GM18520 (cell line): ENCODE results near the gene COMMD2.

Source experiments
- ATAC-seq: cut with Tn5 transposase; IDR thresholded peaks from one replicate; pipeline ENCODE4 v1.9.1; 2021; ENCODE audit not compliant: unreplicated experiment

Gene COMMD2

DNA sequence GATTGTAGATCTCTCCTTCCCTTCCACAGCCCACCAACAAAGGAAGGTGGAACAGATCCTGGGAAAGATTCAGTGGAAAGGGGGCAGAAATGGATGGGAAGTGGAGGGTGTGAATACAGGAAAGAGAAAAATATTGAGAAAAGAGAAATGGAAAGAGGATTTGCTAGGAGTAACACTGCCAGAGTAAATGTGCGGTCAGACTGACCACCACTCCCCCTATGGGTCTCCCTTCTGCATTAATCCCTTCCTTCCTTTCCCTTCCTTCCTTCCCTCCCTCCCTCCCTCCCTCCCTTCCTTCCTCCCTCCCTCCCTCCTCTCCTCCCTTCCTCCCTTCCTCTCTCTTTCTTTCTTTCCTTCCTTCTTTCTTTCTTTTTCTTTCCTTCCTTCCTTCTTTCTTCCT lies 12.0 kb upstream of the COMMD2 start:
- ATAC-seq, result no peak

DNA sequence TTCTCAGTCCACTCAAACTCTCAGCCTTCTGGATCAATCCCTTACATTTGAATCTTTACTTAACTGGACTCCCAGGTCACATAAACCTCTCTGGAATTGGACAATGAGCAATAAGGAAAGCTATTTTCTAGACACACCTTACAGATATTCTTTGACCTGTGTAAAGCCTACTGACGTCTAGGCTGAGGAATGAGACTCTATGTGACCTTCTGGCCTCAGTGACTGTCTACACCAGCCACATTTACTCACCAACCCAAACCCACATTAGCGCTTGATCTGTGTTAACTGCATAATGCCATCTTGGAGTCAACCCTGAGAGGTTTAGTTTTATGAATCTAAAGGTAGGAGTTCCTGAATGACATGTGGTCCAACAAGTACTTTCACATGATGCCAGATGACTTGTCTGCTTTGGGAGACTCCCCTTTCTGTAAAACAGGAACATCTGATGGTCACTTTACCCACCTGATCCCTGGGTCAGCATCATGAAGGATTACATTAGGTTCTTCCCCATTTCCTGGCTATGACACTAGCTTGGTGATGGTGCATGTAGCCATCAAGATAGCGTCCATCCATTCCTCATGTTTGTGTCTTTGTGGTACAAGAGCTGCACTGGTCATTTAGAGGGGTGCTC lies 11.4 kb upstream of the COMMD2 start:
- no peak for ATAC-seq

DNA sequence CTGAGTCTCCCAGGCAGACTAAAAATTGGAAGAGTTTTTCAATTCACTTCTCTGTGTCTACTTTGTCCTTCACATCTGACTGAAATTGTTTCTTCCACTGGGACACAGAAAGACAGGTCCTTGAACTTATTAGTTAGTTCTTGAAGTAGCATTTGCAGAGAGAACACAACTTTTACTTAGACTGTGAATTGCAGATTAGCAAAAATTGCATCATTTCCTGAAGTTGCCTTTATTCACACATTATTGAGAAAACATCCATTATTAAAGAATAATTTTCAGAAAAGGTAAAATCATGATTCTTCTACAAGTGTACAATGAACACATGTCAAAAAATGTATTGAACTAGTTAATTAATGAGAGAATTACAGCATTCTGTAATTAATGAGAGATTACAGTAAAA lies 1.4 kb upstream of the COMMD2 start:
- no peak for ATAC-seq

DNA sequence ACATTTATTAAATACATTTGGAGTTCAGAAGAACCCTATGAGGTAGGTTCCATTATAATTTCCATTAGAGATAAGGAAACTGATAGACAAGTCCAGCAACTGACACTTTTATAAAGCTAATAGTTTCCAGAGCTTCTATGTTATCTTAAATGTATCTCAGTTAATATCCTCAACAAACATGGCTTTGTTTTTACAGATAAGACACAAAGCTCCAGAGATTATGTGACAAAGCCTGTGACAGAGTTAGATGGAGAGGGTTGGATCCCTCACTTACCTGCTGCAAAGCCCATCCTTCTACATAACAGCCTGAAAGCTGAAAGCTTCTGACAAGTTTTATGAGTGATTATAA lies 473 bp upstream of the COMMD2 start:
- no peak for ATAC-seq

DNA sequence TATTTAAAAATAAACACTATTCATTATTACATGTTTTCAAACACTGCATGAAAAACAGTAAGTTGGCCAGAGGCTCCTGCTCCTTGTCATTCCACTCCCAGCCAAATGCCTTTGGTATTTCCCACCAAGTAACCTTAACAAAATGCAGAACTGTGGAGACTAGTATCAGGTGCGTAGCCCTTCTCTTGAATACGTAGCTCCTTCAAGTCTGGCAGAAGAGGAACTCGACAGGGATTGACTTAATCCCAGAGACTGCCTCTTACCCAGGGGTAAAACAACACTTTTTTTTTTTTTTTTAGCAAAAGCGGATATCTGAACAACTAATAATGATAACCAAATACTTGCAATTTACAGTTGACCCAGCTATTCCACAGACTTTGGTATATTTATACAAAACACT lies 738 bp downstream of the COMMD2 start:
- ATAC-seq, result no peak

DNA sequence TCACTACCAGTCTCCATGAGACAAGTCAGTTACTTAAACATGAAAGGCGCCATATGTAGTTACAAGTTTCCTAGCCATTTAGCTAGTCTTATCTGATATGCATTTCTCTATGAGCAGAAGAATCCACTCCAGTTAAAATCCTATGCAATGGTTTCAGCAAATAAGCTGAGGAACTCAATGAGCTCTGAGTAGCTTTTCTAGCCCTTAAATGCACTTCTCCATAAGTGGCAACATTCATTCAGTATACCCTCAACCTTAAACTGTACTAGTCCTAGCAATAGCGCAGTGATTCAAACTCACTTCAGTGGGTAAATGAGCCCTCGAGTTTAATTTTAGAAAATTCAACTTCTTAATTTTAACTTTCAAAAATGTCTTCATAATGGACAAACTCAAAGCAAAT lies 7.7 kb downstream of the COMMD2 start:
- ATAC-seq, result no peak

DNA sequence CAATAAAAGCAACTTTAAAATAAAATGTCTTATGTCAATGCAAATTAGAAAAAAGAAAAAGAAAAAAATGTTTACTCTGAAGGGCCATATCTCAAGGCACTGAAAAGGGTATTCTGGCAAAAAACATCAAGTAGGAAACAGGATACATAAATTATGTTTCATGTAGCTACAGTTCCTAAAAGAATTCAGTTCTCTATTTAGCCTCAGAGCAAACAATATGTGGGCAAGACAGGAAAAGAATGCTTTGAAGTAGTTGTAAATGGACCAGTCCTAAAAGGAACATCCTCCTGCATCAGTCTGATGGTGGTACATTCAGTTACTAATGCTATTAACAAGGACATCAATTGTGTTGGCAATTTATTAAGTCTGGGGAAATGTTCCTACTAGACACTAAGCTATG lies 8.1 kb downstream of the COMMD2 start:
- ATAC-seq, result no peak

DNA sequence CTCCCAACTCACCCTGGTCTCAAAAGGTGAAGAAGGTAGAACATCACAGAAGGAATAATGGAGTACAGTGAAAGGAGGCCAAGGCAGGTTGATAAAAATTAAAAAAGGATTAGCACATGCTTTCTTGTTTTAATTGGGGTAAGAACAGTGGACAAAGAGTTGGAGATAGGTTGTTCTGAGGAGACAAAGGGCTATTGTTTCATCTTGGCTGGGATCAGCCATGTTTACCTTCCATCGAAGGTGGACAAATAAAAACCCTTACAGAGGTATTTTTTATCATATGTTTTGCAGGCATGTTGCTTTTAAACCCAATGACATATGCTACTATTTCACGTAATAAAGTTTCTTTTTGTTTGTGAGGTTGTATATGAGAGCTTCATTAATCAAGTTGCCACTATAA lies 12.9 kb downstream of the COMMD2 start:
- ATAC-seq, result no peak

DNA sequence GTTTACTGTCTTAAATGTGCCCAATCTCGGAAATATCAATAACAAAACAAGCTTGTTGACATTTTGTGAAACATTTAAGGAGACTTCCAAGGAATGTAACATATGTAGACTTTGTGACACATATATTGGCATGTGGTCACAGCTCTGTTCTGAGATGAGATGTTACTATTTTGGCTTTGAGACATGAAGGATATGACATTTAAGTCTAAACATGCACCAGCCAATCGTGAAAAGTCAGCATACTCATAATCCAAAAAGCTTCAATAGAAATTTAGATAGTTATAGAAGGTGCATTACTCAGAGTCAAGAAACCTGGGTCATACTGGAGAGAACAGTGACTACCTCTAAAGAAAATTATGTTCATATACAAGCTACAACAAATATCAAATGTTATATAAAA lies 13.4 kb downstream of the COMMD2 start:
- no peak for ATAC-seq

DNA sequence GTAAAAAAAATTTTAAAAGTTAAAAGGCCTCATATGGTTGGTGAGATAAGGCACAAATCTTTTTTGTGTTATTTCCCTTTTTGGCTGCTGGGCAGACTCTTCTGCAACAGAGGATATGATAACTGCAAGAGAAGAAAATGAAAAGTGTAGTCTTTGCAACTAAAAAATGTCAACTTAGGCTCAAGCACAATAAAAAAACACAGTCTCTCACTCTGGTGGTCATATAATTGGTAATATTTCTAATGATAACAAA lies 15.4 kb downstream of the COMMD2 start:
- ATAC-seq, result no peak

DNA sequence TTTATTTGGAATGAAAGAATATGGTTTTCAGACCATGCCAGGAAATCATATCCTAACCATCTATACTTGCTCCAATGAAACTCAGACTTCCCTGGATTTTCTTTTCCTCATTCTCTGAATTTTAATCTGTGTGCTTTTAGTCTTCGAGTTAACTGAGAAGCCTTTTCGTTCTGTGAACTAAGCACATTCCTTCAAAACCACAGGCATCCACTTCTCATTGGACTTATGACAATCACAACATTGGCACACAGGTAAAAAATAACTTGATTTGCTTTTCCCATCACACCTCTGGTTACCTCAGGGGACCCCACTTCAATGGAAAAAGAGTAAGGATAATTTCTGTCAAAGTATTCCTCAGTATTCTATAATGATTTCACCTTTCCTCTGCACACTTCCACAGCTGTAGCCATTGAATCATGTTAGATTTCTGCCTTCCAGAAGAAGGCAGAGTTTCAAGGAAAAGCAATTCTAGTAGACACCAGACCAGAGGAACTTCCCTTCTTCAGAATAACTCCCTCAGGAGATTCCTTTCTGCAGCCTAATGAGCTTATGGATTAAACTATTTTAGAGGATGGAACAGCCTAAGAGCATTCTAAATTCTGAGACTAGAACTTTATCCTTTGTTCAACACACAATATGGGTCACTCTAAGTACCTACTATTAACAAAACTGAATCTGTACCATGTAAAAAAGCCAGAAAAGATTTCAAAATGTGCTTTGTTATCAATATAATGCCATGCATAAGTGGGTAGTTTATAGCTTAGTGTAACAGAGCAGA lies 15.9 kb downstream of the COMMD2 start:
- ATAC-seq, result no peak

DNA sequence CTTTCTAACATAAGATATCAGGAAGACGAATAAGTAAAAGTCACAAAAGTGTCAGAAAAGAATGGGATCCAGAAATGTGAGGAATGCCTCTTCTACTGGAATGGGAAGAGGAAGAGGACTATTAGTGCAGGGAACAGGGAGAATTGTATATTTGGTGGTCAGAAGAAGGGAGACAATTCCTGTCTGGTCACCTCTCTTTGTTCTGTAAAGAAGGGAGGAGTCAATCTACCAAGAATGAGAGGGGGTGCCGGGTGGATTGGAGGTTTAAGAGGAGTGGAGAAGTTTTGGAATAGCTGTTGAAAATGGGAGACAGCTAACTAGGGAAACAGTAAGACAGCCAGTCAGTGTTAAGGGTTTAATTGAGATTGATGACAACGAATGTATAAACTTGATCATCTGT lies 20.1 kb downstream of the COMMD2 start:
- ATAC-seq, result no peak

DNA sequence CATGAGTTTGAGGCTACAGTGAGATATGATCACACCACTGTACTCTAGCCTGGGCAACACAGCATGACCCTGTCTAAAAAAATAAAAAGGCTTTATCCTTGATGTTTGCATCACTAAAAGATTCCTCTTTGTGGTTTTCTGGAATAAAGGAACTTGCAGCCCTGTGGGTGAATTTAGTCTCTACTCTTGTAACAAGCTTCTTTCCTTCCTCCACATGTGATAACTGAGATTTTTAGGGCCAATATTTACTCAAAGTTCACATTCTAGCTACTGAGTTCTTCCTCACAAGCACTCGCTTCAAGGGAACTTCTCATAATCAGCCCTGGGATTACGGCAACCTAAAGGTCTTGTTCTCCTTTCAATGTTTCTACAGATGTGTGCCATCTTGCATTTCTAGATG lies 24.6 kb downstream of the COMMD2 start:
- ATAC-seq, result no peak

DNA sequence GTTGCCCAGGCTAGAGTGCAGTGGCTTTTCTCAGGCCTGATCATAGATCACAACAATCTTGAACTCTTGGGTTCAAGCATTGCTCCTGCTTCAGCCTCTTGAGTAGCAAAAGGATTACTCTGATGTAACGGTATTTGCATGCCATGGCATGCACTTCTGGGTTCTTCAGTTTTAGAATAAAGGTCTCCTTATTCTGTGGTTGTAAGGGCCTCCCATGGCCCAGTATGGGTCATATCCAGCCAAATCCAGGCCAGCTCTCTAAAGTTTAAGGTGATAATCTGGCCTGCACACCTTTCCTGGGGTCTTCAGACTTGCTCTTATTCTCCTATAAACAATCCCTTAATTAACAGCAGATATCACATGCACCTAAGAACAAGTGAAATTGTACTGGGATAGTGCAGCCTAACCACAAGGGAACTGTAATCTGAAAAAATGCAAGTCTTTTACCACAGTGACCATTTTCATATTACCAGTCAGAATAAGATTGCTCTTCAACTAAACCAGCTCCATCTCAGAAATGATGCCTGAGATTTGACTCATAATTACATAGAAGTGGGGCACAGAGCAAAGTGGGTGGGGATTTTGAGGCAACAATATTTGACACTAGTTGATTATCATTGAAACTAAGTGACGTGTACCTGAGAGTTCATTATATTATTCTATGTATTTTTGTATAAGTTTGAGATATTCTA lies 25.4 kb downstream of the COMMD2 start:
- peak; percentile 94 for ATAC-seq

DNA sequence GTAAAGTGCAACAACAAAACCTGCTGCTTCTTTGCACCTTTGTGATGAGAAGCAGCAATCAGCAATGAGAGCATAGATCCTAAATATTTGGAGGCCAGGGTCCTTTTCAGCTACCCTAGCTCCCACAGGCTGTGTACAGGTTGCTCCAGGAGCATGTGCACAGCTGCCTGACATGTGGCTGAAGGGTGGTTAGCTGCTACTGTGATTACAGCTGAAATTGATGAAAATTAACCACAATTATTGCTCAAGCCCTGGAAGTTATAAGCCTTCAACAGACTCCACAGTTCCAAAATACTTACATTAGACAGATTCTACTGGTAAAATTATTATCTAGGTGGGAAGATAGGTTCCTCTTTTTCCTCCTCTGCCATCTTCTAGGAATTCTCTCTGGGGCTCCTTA lies 28.5 kb downstream of the COMMD2 start:
- no peak for ATAC-seq

DNA sequence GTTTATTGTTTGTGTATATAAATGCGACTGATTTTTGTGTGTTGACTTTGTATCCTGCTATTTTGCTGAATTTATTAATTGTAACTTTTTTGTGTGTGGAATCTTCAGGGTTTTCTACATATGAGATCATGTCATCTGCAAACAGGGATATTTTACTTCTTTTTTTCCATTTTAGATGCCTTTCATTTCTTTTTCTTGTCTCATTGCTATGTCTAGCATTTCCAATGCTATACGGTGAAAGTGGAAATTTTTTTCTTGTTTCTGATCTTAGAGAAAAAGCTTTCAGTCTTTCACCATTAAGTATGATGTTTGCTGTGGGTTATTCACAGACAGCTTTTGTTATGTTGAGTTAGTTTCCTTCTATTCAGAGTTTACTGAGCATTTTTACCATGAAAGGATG lies 31.4 kb downstream of the COMMD2 start:
- ATAC-seq, result no peak

DNA sequence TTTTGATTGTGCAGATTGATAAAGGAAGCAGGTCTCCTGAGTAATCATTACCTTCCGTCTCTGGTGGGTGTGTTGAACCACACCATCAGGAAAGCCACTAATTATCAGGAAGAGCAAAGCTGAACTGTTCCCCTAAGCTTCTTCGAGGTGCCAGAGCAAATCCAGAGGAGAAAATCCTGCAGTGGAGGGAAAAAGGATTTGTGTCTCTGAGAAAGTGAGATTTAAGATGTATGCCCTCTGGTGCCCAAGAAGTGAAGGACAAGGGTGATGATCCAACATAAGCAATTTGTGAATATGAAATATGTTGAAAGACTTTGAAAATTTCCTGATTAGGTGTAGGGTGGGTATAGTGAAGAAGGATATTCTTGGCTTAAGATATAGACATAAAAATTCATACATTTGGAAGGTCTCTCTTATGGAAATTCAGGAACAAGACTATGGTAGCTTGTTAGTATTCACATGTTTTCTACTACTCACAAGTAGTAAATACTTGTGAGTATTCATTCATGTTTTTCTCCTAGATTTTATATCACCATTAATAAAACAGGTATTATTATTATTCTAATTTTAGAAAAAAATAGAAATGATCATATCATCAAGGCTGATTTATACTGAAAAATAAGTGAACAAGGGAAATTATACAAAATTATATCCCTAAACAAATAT lies 34.8 kb downstream of the COMMD2 start:
- ATAC-seq, result no peak

DNA sequence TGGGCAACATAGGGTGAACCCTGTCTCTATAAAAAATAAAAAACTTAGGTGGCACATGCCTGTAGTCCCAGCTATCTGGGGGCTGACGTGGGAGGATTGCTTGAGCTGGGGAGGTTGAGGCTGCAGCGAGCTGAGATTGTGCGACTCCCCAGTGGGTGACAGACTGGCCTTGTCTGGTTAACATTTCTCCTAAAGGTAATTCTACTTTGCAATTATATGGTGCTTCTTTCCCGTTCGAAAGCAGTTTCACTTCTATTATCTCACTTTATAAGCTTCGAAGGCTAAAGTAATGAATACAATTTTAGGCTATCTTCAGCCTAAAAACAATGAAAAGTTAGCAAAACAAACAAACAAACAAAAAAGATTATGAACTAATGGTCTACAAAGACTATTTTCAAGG lies 35.3 kb downstream of the COMMD2 start:
- no peak for ATAC-seq

DNA sequence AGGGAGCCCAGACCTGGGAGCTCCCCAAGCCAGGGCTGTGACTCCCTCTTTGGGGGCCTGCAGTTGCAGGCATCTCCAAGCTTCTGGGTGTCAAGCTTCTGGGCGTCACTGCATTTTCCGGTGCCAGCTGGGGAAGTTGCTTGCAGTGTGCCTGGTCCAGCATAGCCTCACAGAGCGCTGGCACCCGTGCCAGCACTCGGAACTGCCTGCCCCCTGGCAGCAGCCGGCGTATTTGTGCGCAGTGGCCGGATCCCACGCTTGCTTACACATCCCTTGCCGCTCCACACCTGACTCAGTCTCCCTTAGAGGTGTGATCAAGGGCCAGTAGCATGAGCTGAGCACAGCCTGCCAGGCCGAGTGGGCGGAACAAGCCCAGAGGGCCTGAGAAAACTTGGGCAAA lies 37.0 kb downstream of the COMMD2 start:
- ATAC-seq, result no peak

DNA sequence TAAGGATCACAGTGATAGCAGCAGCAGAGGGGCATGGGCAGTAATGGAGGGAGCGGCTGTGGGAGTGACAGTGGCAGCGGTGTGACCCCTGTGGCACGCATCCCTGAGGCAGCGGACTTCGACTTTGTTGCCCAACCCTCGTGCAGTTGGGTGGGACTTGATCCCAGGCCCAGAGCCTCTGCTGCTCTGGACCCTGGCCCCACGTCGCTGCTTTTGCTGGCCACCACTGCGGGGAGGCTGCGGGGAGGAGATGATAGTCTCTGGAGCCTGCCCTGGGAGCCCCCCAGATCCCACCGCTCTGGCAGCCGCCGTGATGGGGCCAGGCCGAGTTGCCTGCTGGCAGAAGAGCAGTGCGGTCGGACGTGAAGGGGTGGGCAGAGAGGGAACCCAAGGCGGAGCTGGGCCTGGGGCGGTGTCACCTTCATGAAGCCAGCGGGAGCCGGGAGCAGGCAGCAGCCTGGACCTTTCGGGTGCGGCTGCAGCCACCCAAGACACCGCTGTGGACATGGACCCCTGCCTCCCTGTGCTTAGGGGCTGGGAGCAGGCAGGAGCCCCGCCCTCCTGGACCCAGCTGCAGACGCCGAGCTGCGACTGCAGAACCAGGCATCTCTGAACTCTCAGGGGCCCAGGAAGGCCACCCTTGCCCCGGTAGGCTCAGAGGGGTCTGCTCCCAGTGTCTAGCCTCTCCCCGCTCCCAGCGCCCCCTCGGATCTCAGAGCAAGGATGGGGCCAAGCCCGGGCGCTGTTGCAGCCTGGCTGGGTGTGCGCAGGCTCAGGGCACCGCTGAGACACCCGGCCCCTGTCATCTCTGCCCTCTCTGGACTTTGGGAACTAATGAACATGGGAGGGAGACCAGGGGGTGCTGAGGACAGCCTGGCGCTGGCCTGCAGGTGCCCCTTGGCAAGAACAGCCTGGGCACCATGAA lies 38.3 kb downstream of the COMMD2 start:
- no peak for ATAC-seq

DNA sequence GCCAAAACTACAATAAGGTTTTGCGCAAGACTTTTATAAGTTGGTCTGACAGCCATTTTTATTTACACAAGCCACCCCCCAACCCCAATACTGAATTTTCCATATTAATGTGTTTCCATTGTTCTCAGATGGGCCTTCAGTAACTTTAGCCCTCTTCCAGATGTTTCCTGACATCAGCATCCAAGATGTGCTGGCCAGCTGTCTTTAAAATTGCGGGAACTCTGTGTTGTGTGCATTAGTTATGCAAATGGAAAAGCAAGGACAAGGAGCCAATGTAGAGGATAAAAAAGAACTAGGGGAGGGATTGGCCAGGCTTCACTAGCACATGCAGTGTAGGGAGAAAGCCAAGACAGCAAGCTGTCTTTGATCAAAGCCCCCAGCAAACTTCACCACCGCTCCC lies 45.4 kb downstream of the COMMD2 start:
- no peak for ATAC-seq
